ENCODE results near the gene VSTM4.

DNA sequence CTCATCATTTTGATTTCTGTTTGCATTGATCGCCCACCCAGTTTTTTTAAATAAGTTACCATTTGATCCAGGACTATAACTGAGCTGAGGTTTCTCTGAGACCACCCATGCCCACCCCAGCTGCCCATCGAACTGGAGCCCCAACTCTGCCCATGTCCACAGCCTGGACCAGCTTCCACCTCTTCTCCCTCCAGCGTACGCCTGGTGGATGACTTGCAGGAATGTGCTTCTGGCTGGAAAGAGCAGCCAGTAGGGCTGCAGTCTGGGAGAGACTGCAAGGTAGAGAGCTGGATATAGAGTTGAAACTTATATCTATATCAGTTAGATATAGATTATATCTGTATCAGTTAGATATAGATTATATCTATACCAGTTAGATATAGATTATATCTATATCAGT lies 149.9 kb downstream of the VSTM4 start:
- TF ChIP-seq POLR2A (IDR thresholded peaks at IDR 0.05) = no peak
- no peak for TF ChIP-seq CTCF (IDR thresholded peaks at IDR 0.05)

Data from heart left ventricle (tissue), 13 donors.